Motor neuron (in vitro differentiated cells): ENCODE measurements around the gene ITPR3. TPM values are rescaled to one million over a fixed set of nuclear protein-coding genes. Genes with fewer than 3 reads are reported as not detected.
"Not testable (repeated sequence)": the region's sequence is repeated elsewhere in the genome, so short reads cannot be mapped to it uniquely, and the experiment has no call there.

Source experiments
- ATAC-seq, 8 experiments: fragments of 200-7000 bp; cut with Tn5 transposase; replicated peaks in 6 of 8; 2 replicates each; pipeline ENCODE4 v1.8.0; 2021; ENCODE audit warnings: mild to moderate bottlenecking in 8 of 8, moderate library complexity in 8 of 8
- H3K27ac ChIP-seq, 2 donors: fragments of 250-450 bp; sonication (Bioruptor Pico); 2 replicates each; pipeline ENCODE4 v1.9.0; 2021; ENCODE audit warnings: antibody characterized with exemption in 2 of 2, mild to moderate bottlenecking in 2 of 2, moderate library complexity in 1 of 2
- H3K4me1 ChIP-seq, 2 donors: fragments of 250-450 bp; sonication (Bioruptor Pico); replicated peaks in 1 of 2; 2 replicates each; pipeline ENCODE4 v1.6.1; 2021; ENCODE audit warnings: antibody characterized with exemption in 2 of 2, mild to moderate bottlenecking in 2 of 2, moderate library complexity in 1 of 2
- H3K4me3 ChIP-seq, 5 donors: fragments of 250-450 bp; sonication (Bioruptor Pico); 2 replicates each; pipeline ENCODE4 v1.9.0; 2021; ENCODE audit warnings: antibody characterized with exemption in 5 of 5, mild to moderate bottlenecking in 5 of 5, moderate library complexity in 4 of 5
- WGBS, 10 experiments: fragments of 450-650 bp; shearing (Covaris generic); methylation state at CpG; one replicate each; pipeline ENCODE4 v1.0.0; 2022; 5-methylcytosine and 5-hydroxymethylcytosine counted together
- in situ Hi-C, 9 experiments: fragments of 400-800 bp; cut with MboI; loops; one replicate each; pipeline ENCODE4 v1.15.0; 2021; ENCODE audit warnings: low sequenced_read_pairs in 9 of 9, low pct_unique_long_range_greater_than_20kb in 2 of 9; ENCODE audit not compliant: unreplicated experiment in 9 of 9
- total RNA-seq, 8 experiments: library from RNA; unstranded; fragments of 300-600 nt; gene quantifications; 2 replicates each; pipeline versions ENCODE4 v1.2.3 to v1.2.4, GENCODE V29; 2022

The ITPR3 gene
- total RNA-seq, 8 experiments from 2014 or later, result 0.11 to 36.3 (median 0.96) TPM

DNA sequence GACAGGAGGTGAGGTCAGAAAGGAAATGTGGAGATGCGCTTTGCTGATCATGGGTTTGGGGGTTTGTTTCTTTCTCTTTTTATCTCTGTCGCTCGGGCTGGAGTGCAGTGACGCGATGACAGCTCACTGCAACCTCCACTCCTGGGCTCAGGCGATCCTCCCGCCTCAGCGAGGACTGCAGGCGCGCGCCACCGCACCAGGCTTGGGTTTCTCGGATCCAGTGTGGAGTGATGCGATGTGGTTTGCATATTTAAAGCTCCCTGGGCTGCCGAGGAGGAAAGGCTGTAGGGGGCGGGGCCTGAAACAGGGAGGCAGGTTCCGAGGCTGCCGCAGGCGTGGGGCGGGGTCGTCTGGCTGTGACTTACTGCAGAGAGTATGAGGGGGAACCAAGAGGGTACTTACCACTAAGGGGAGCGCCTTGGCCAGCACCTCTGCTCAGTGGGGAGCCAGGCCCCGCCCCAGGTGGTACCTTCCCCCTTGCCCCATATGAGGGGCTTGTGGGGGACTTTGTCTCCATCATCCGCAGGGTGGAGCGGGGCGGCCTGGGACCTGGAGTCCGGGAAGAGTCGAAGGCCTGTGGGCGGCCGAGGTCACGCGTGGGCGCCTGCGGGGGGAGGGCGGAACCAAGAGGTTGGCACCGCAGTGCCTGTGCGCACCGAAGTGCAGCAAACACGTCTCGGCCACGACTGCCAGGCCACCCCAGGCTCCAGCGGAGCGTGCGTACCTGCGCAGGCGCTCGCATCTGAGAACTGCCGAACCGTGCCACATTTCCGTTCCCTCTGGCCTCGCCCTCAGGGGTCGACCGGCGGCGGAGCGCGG is 28.3 kb upstream of the ITPR3 start:
- in situ Hi-C loops, result loop anchor here in 5 of 9 experiments (10.0 to 25.0 kb wide), 2 partner anchors 82 to 569 kb away; no protein-coding TSS in a partner anchor
- Histone ChIP-seq H3K4me3 (no peak overlapping the region), H3K4me1 (peaks cover 10 to 19% of the 10 kb centered on the region in 2 donors), H3K27ac (no peak overlapping the region)
- WGBS, 10 experiments, result 60 to 77% (median 75%) methylated on average over 1 to 14 of the region's 57 CpGs; no CpG with 5 or more reads in 5 of the 10 experiments
- peak in 1 of 8 experiments; percentile 12 for ATAC-seq

DNA sequence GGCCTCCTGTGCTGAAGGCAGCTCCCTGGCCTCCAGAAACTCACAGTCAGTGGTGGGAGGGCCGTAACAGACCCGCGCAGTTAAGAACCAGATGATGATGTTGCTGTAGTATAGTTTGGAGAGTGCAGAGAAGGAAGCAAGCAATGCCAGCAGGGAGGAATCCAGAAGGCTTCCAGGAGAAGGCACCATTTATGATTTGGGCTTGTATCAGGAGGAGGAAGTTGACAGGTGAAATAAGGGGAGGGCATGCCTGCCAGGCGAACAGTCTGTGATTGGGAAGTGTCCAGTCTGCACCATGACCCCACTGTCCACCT is 27.8 kb upstream of the ITPR3 start:
- in situ Hi-C loops, result loop anchor here in 5 of 9 experiments (10.0 to 25.0 kb wide), 2 partner anchors 81 to 569 kb away; no protein-coding TSS in a partner anchor
- WGBS, 10 experiments, result 75 to 100% (median 96%) methylated on average over 1 to 2 of the region's 4 CpGs; no CpG with 5 or more reads in 4 of the 10 experiments
- Histone ChIP-seq H3K4me3 (no peak overlapping the region), H3K27ac (no peak overlapping the region), H3K4me1 (peaks cover 10 to 19% of the 10 kb centered on the region in 2 donors)
- no peak for ATAC-seq

DNA sequence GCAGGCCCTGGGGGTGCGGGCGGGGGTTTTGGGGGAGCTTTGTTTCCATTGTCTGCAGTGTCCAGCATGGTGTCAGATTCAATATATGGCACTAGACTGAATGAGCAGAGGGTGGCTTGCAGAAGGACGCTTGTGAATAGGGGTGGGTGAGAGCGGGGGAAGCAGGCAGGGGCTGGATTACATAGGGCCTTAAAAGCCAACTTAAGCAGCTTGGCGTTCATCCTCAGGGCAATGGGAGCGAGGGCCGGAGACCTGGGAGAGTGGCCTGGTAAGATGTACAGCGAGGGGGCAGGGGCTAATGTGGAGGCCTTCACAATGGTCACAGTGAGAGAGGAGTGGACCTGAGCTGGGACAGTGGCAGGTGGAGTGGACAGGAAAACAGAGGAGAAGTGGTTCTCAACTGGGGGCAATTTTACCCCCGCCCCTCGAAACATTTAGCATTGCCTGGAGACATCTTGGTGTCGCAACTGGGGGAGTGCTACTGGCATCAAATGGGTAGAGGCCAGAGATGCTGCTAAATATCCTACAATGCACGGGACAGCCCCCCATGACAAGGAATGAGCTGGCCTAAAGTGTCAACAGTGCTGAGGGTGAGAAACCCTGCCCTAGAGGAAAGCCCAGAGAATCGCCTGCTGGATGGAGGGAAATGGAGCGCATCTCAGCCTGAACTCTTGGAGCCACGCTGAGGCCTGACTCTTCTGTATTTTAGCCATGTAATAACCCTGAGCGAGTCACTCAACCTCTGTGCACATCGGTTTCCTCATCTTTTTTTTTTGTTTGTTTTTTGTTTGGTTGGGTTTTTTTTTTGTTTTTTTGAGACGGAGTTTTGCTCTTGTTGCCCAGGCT is 25.9 kb upstream of the ITPR3 start:
- in situ Hi-C loops, result loop anchor here in 5 of 9 experiments (10.0 to 25.0 kb wide), 2 partner anchors 80 to 567 kb away; no protein-coding TSS in a partner anchor
- WGBS, 10 experiments, result 76 to 100% (median 93%) methylated on average over 2 to 9 of the region's 18 CpGs; no CpG with 5 or more reads in 3 of the 10 experiments
- H3K4me3 ChIP-seq, result no peak overlapping the region
- ATAC-seq, result no peak
- no peak overlapping the region for H3K27ac ChIP-seq
- H3K4me1 ChIP-seq, result peaks cover 5 to 8% of the 10 kb centered on the region in 2 donors

- H3K4me3 ChIP-seq, H3K27ac ChIP-seq, ATAC-seq, H3K4me1 ChIP-seq: not testable (repeated sequence)
- in situ Hi-C loops, result loop anchor here in 5 of 9 experiments (10.0 to 25.0 kb wide), 2 partner anchors 78 to 565 kb away; no protein-coding TSS in a partner anchor
- 75 to 94% (median 83%) methylated on average over 1 to 4 of the region's 5 CpGs; no CpG with 5 or more reads in 7 of the 10 experiments for WGBS, 10 experiments
These were observed 24.2 kb upstream of the ITPR3 start for GRCh38 chr6:33596894-33597293.

DNA sequence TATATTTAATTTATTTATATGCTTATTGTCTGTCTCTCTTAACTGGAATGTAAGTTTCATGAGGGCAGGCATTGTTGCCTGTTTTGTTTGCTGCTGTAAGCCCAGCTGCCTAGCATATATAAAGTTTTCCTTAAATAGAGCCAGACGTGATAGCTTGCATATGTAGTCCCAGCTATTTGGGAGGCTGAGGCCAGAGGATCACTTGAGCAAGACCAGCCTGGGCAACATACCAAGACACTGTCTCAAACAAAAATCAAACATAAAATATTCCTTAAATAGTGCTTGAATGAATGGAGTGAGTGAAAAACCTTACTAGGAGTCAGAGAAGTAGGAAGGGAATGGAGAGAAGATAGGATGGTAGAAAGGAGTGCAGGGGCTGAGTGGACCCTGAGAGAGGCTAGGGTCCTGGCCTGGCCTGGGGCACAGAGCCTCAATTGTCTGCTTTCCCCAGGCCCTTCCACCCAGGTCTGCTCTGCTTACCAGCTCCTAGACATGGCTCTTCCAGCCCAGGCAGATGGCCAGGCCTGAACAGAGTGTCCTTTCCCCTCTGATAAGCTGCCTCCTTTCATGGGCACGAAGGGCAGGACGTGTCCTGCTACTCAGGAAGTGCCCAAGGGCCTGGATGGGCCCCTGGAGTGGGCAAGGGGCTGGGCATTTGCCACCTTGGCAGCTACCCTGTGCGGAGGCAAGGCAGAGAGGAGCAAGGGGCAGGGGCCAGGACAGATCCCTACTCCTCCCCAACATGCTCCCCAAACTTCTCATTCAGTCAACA is 23.4 kb upstream of the ITPR3 start:
- H3K27ac ChIP-seq, result no peak overlapping the region
- H3K4me1 ChIP-seq, result no peaks in the 10 kb centered on the region
- in situ Hi-C loops, result loop anchor here in 5 of 9 experiments (10.0 to 25.0 kb wide), 2 partner anchors 77 to 565 kb away; no protein-coding TSS in a partner anchor
- 40 to 100% (median 73%) methylated on average over 1 to 3 of the region's 4 CpGs; no CpG with 5 or more reads in 4 of the 10 experiments for WGBS, 10 experiments
- ATAC-seq, result no peak
- no peak overlapping the region for H3K4me3 ChIP-seq

DNA sequence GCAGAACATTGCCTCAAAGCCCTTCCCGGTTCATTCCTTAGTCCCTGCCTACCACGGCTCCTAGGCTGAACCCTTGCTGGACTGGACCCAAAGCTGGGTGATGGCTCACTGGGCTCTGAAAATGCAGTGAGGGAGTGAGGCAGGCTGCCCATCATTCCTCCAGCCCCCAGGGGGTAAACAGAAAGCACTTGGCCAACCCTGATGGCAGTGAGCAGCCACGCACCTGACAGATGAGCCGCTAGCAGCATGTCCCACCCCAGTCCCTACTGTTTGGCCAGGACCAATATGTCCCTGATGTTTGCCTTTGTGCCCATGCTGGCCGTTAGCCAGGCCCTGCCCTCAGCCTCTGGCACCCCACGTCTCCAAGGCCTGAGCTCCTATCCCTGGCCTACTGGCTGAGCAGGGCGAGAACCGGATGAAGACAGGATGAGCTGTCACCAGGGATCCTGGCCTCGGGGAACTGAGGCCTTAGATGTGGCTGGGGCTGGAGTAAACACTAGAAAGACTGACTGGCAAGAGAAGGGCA is 21.6 kb upstream of the ITPR3 start:
- H3K4me3 ChIP-seq, result no peak overlapping the region
- 33 to 78% (median 58%) methylated on average over 1 to 7 of the region's 9 CpGs; no CpG with 5 or more reads in 4 of the 10 experiments for WGBS, 10 experiments
- H3K4me1 ChIP-seq, result no peaks in the 10 kb centered on the region
- in situ Hi-C loops, result loop anchor here in 5 of 9 experiments (10.0 to 25.0 kb wide), 2 partner anchors 75 to 563 kb away; no protein-coding TSS in a partner anchor
- no peak overlapping the region for H3K27ac ChIP-seq
- peak in 1 of 8 experiments; percentile 22 for ATAC-seq

GRCh38 chr6:33600761-33601160 is 20.4 kb upstream of the ITPR3 start:
- H3K4me1 ChIP-seq, result no peaks in the 10 kb centered on the region
- H3K4me3 ChIP-seq, result no peak overlapping the region
- 74 to 100% (median 83%) methylated on average over 1 to 4 of the region's 6 CpGs; no CpG with 5 or more reads in 5 of the 10 experiments for WGBS, 10 experiments
- no peak overlapping the region for H3K27ac ChIP-seq
- in situ Hi-C loops, result no loop called here
- ATAC-seq, result no peak

GRCh38 chr6:33602180-33602579 is 18.9 kb upstream of the ITPR3 start:
- no peak overlapping the region for H3K4me3 ChIP-seq
- H3K4me1 ChIP-seq, result peaks cover 0 to 7% of the 10 kb centered on the region in 2 donors
- in situ Hi-C loops, result no loop called here
- ATAC-seq, result no peak
- WGBS, 10 experiments, result 0 to 100% (median 46%) methylated on average over 1 to 2 of the region's 2 CpGs; no CpG with 5 or more reads in 3 of the 10 experiments
- H3K27ac ChIP-seq, result no peak overlapping the region

DNA sequence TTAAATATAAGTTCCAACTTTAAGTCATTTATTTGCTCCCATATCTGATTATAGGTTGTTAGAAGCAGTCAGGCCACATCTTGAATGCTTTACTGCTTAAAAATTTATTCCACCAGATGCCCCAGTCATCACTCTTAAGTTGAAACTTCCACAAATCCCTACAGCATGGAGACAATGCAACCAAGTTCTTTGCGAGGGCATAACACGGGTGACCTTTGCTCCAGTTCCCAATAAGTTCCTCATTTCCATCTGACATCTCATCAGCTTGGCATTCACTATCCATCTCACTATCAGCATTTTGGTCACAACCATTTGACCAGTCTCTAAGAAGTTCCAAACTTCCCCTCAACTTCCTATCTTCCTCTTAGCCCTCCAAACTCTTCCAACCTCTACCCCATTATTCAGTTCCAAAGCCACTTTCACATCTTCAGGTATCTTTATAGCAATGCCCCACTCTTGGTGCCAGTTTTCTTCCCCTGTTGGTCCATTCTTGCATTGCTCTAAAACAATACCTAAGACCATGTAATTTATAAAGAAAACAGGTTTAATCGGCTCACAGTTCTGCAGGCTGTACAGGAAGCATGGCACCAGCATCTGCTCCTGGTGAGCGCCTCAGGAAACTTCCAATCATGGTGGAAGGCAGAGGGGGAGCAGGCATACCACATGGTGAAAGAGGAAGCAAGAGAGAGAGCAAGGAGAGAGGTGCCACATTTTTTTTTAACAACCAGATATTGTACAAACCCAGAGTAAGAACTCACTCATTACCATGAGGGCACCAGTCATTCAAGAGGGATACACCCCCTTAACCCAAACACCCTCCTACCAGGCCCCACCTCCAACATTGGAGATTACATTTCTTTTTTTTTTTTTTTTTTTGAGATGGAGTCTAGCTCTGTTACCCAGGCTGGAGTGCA is 15.9 kb upstream of the ITPR3 start:
- WGBS, 10 experiments, result 65 to 100% (median 87%) methylated on average over 1 to 4 of the region's 4 CpGs; no CpG with 5 or more reads in 1 of the 10 experiments
- H3K4me1 ChIP-seq, result peaks cover 16 to 37% of the 10 kb centered on the region in 2 donors
- ATAC-seq, result no peak
- in situ Hi-C loops, result no loop called here
- H3K4me3 ChIP-seq, result no peak overlapping the region
- no peak overlapping the region for H3K27ac ChIP-seq

- Histone ChIP-seq H3K4me3 (no peak overlapping the region), H3K4me1 (peaks cover 25 to 50% of the 10 kb centered on the region in 2 donors), H3K27ac (no peak overlapping the region)
- in situ Hi-C loops, result no loop called here
- WGBS, 10 experiments, result 40 to 100% (median 67%) methylated on average over 1 to 2 of the region's 2 CpGs; no CpG with 5 or more reads in 3 of the 10 experiments
- ATAC-seq, result no peak
These were observed 14.5 kb upstream of the ITPR3 start for GRCh38 chr6:33606642-33607041.

DNA sequence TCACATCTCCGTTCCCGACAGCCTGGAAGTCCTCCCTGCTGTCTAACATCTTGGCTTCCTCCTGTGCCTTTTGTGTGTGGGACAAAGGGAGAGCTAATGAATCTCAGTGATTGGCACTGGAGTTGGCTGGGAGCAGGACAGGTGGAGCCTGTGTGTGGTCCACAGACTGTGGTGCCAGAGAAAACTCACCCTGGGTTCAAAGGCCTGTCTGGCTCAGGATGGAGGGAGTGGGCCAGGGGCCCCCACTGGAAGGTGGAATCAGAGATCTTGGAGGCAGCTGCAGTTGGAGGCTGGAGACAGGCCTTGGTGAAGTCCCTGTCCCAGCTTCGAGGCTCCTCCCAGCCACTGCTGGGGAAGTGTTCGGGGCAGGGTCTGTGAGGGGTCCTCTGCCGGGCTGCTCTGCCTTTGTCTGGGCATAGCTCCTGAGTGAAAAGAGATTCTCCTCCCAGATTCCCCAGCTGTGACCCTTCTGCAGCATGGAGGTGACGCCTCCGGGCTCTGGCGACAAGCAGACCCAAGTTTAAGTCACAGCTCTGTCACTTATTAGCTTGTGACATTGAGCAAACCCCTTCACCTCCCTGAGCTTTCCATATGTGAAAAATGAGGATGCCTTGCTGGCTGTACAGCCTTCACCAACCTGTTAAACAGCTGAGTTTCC is 13.9 kb upstream of the ITPR3 start:
- peaks cover 25 to 50% of the 10 kb centered on the region in 2 donors for H3K4me1 ChIP-seq
- peak in 2 of 8 experiments; percentile 7 to 11 for ATAC-seq
- in situ Hi-C loops, result no loop called here
- 0 to 70% (median 8%) methylated on average over 1 to 4 of the region's 8 CpGs; no CpG with 5 or more reads in 3 of the 10 experiments for WGBS, 10 experiments
- no peak overlapping the region for H3K4me3 ChIP-seq
- H3K27ac ChIP-seq, result no peak overlapping the region
